Lower leg skin (tissue), 3 donors: Measurements from ENCODE around the gene GALM.

ENCODE experiments used
- CTCF ChIP-seq, 3 donors: fragments of 450-650 bp; IDR thresholded peaks; one replicate each; pipeline ENCODE4 v1.5.1; 2016; ENCODE audit warnings: antibody characterized with exemption in 3 of 3, mild to moderate bottlenecking in 3 of 3, moderate library complexity in 2 of 3
- POLR2A ChIP-seq, 2 donors: fragments of 450-650 bp; IDR thresholded peaks; one replicate each; pipeline ENCODE4 v1.6.1; 2016 to 2017; ENCODE audit warnings: antibody characterized with exemption in 2 of 2, mild to moderate bottlenecking in 1 of 2, moderate library complexity in 1 of 2

DNA sequence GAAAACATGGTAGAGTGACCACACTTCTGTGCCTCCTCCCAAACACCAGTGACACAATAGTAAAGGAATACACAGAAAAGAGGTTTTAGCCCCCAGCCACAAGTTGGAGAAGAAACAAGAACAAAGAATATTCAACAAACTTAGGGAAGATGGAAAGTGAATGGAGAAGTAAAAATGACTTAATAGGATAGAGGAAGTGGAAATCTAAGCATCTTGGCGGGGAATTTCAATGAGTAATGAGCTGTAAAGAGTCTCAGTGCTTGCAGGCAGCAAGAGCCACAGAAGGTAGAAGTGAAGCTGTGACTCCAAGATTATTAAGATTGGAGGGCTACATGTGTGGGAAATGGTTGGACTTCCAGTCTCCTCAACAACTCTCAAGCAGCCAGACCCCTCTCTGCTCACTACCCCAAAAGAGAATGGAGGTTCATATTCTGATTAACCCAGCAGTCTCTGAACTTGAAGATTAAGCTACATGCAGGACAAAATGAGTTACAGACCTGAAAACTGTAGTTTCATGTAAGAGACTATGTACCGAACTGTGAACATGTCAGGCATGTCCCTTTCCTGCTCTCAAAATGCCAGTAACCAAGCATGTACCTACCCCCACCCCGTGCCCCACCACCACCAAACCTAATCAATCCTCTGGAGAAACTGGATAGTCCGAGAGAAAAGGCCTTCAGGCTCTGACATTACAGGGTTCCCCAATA lies 46.3 kb upstream of the GALM start:
- no peak for TF ChIP-seq CTCF (IDR thresholded peaks at IDR 0.05)
- no peak for TF ChIP-seq POLR2A (IDR thresholded peaks at IDR 0.05)
